ENCODE measurements around the gene NOL7.
A peak's percentile ranks its signal among the peaks of the same experiment; 100 is the strongest.

NOL7 gene

DNA sequence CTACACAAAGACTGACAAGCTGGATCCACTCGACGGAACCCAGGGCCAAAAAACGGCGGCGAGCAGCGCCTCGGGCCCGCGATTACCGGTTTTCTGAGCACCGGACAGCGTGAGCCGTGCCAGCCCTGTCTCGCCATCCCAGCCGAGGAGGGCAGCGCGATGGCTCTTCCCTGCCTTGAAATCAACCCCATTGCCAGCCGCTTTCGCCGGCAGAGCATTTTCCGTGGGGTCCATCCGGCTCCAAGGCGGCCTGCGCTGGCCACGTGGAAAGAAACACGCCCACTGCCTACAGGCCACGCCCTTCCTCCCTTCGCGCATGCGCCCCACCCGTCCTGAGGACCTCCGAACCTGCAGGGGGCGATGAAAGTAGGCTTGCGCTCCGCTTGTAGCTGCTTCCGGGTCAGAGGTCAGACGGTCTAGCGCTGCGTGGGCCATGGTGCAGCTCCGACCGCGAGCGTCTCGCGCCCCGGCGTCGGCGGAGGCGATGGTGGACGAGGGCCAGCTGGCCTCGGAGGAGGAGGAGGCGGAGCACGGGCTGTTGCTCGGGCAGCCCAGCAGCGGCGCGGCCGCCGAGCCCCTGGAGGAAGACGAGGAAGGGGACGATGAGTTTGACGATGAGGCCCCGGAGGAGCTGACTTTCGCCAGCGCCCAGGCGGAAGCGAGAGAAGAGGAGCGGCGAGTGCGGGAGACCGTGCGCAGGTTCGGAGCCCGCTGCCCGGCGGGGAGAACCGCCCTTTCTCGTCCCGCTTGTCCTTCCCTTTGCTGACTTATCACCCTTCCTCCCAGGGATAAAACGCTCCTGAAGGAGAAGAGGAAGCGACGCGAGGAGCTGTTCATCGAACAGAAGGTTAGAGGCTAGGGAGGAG lies at the start of gene NOL7:
NOL7 (plus strand) TSS at position 410 of the 866 bp plus-strand sequence; CDS start at position 434, 24 bp downstream.
- peak; percentile 95 for DNase-seq

DNA sequence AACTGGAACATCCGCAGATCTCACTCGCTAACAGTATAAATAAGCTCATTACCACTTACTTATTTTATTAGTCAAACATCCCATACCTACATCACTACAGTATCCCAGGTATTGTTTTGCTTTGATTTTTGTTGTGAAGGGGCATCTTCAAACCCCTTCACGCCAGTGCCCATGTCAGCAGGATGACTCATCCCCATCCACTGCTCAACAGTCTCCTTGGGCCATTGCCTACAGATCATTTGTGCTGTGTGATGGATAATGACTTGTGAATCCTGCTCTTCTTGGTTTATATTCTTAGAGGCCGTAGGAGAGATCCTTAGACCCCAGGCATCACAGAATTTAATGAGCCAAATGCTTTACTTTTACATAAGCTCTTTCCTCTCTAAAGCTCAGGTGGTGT lies 49.2 kb upstream of the NOL7 start:
- DNase-seq: no peak

DNA sequence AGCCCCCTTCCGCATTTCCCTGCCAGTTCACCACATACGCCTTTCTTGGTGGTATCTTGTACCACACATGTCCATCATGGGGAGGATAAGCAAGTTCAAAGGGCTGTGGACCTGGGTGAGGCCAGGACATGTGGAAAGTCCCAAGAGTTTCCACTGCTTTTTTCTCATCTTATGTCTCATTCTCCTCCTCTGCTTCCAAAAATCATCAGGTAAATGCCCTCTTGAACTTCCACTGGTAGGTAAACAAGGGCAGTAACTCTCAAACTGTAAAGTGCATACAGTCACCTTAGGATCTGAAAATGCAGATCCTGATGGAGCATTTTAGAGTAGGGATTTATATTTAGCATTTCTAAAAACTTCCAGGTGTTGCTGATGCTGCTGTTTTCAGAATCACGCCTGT lies 48.6 kb upstream of the NOL7 start:
- no peak for DNase-seq

DNA sequence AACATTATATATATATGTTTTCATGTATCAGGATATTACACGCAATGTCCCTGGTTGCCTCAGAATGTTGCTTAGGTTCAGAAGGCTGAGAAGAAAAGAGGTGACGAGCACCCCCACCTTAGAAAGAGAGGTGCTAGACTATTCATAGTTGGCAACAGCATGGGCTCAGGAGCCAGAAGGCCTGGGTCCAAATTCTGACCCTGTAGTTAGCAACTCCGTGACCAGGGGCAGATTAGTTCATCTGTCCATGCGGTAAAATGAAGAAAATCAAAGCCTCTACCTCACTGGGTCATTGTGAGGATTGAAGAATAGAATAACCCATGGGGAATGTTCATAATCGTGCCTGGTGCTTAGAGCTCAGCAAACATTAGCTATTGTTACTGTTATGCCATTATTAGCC lies 46.2 kb upstream of the NOL7 start:
- no peak for DNase-seq

DNA sequence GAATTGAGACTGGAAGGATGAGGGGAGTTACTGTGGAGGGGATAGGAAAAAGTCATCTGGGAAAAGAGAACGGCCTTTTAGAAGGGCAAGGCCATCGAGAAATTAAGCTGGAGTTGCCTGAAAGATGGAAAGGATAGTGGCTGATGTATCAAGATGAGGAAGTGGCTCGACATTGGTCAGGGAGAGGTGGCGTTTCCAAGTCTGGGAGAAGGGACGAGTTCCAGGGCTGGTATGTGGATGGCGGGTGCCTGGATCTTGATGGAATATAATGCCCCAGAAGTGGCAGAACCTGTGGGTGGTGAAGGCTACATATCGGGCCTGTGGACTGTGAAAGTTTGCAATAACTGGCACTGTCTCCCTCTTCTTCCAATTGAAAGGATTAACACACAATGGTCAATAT lies 42.9 kb upstream of the NOL7 start:
- no peak for DNase-seq

DNA sequence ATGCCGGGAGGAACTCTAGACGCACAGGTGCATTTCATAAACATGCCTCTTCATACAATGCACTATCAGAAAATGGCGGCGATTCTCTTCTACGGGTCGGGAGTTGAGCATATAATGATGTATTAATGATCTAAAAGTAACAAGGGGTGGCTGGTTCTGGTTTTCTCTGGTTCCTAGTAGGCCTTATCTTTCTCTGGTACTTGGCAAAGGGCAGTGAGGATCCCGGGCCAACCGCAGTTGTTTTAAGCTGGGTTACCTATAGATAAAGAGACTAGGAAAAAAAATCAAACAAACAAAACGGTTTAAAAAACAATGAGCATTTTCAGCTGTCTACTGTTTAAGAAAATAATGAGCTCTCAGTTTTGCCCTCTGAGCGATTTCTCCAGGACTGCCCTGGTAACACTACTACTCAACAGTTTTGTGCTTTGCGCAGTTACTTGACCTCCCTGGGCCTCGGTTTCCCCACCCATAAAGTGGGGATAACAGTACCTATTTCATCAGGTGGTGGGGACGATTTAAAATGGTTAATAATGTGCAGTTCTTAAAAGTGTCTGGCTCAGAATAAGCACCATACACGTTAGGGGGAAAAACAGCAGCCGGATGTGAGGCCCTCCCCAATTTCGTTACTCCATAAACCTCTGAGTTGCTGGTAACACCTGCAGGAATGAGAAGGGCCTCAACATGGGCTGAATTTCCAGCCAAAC lies 42.0 kb upstream of the NOL7 start:
- no peak for DNase-seq

DNA sequence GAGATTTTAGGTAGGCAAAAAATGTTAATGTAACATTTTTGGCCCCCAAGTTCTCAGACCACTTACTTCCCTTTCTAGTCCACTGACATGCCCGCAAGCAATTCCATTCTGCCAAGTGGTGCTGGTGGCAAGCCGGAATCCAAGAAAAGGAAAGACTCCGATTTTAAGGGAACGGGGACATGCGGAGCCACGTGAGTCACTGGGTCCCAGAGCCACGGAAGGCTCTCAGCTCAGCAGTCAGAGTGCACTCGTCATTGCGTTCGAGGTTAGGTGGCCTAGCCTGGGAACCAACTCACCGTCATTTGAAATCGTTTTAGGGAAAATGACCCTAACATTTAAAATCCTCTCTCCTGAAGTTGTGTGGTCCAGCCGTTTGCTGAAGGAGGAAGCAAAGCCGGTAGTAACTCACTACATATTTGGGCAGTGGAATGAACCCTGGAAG lies 41.4 kb upstream of the NOL7 start:
- no peak for DNase-seq

DNA sequence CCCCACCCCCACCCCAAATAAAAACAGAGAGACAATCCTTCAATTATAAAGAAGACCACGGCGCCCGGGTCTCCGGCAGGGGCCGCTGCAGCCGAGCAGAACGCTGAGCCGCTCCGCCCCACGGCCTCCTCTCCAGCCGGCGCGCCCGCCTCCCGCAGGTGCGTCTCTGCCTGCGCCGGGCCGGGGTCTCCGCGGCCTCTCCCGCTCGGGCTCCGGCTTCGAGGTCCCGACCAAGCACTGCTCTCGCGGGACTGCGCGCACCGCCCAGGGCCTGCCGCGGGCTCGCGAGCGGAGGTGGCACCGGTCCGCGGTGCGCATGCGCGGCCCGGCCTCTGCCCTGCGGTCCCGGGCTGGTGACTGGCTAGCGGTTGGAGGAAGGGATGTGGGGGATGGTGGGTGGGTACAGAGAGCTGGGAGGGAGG lies 41.0 kb upstream of the NOL7 start:
- DNase-seq: peak; percentile 94

DNA sequence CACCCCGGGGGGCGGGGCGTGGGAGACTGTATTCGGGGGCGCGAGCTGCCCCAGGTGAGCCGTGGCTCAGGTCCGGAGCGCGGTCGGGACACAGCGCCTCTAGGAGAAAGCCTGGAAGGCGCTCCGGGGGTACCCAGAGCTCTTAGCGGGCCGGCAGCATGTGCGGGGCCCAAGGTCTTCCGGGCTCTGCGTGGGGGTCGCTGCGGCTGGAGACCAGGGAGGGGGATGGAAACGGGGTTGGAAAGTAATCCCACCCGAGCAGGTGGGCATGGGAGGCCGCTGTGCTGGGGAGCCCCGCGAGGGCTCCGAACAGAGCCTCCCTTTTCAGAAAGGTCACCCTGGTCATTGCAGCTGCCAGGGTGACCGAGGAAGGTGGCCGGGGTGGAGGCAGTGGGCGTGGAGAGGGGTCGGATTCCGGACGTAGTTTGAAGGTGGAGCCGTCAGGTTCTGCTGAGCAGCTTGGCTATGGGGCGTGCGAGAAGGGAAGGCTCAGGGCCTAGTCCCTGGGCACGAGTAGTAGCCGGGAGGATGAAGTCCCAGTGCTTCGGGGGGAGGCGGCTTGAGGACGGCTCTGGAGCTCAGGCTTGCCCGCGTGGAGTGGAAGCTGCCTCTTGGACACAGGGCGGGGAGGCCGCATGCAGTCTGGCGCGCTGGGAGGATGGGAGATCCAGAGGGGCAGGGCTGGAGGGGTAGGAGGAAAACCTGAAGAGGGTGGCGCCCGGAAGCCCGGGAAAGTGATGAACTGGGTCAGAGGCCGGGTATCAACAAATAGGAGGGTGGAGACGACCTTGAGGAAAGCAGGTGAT lies 40.4 kb upstream of the NOL7 start, which contains the start of gene SIRT5:
SIRT5 (plus strand) TSS at position 31 of the 806 bp plus-strand sequence. CDS start 9,510 bp downstream, outside the sequence.
- DNase-seq: peak; percentile 95

DNA sequence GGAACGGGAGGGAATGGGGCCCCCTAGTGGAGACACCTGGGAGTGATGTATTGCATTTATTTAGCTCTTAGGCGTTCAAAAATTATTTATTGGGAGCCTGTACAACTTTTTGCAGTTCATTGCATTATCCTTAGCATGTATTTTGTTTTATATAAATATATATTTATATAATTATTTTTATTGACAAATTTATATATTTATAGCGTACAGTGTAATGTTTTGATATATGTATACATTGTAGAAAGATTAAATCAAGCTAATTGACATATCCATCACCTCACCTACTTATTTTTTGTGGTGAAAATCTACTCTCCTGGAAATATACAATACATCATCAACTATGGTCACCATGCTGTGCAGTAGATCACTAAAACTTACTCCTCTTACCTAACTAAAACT lies 39.8 kb upstream of the NOL7 start:
- DNase-seq: no peak

DNA sequence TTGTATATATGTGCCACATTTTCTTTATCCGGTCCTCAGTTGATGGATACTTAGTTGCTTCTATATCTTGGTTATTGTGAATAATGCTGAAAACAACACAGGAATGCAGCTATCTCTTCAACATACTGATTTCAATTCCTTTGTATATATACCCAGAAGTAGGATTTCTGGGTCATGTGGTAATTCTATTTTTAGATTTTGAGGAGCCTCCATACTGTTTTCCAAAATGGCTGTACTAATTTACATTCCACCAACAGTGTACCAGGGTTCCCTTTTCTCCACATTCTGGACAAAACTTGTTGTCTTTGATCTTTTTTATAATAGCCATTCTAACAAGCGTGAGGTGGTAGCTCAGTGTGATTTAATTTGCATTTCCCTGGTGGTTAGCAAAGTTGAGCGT lies 39.1 kb upstream of the NOL7 start:
- DNase-seq: no peak

DNA sequence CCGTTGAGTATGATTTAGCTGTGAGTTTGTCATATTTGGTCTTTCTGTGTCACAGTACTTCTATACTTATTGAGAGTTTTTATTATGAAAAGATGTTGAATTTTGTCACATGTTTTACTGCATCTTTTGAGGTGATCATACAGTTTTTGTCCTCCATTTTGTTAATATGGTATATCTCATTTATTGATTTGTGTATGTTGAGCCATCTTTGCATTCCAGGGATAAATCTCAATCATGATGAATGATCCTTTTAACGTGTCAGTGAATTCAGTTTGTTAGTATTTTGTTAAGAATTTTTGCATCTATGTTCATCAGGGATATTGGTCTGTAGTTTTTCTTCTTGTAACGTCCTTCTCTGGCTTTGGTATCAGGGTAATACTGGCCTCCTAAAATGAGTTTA lies 37.2 kb upstream of the NOL7 start:
- DNase-seq: no peak

DNA sequence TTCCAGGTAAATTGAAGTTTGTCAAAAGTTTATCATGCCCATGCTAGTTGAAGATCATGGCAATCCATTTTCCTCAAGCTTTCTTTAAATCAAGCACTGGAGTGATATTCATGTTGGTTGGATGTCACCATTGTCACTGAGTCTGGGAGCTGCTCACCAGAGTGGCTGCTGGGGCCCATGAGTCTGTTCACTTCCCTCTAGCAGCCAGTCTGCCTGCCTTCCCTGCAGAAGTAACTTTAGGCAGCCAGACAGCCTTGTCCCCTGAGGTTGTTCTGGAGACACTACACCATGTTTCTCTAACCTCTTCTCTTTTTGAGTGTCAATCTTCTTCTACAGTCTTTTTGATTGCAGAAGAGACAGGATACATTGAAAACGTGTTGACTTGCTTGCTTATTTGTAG lies 35.2 kb upstream of the NOL7 start:
- DNase-seq: no peak

DNA sequence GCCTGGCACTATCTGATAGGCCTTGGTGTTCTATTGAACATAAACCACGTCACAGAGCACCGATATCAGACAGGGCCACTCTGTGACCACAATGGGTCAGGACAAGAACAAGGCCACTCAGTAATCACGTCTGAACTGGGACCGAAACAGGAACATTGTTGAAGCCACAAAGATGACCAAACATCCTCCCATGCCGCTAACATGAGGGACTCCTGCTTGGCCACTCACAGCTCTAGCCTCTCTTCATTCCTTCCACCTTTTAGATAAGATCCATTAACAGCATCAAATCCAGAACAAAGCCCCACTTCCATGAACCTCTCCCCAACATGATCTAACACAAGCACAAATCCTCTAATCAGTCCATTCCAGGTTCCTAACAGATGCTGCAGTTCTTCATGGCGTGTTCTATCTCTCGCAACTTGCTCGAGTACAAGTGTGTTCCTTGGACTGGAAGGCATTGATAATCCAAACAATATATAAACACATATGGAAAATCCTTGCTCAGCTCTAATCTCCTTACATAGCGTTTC lies 33.4 kb upstream of the NOL7 start:
- DNase-seq: no peak

DNA sequence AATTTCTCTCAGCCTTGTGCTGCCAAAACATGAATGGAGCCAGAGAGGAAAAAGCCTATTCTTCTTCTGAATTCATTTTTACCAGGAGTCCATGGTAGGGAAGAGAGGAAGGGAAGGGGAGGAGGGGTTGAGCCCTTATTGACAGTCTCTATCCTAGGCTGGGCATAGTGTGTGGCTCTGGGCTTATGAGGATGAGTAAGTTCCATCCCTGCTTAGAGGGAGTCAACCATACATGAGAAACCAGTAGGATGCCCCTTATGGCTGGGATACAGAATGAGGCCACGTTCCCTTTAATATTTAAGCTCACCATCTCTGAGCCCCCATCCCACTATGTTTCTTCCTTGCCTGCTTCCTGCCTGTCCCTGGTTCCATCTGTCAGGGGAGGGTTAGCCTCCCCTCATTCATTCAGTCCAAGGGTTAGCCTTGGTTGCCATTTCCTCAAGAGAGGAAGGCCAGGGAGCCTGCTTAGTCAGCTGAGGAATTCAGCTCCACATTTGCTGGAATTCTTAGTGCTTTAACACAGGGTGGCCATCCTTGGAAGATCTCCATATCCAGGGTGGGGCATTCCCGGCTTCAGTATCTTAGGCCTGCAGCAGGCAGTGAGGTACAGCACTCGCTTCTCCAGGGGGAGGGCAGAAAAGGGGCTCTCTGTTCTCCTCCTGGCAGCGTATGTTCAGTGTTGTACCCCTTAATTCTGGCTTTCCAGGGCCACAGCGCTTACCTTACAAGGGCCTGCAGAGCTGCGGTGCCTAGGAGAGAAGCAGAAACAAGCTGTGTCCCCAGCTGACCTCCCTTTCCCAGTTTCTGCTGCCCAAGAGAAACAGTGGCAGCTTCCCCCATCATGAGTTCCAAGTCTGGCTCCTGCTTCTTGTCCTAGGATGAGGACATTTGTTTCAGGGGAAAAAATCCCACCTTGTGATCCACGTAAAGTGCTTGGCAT lies 28.3 kb upstream of the NOL7 start:
- DNase-seq: no peak

DNA sequence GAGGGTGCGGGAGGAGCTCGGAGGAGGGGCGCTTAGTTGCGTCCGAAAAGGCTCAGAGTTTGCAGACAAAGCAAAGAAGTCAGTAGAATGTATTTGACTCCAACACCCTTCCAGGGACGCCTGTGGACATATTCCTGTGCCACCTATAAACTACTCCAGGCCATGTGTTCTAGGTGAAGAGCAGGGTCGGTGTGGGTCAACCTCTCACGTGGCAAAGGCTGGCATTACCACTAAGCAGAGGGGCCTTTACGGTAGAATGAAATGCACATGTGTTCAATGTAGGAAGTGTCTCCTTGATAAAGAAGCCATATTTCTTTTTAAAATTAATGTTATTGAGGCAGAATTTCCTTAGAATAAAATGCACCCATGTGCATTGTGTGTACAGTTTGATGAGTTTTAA lies 25.3 kb upstream of the NOL7 start:
- DNase-seq: no peak

DNA sequence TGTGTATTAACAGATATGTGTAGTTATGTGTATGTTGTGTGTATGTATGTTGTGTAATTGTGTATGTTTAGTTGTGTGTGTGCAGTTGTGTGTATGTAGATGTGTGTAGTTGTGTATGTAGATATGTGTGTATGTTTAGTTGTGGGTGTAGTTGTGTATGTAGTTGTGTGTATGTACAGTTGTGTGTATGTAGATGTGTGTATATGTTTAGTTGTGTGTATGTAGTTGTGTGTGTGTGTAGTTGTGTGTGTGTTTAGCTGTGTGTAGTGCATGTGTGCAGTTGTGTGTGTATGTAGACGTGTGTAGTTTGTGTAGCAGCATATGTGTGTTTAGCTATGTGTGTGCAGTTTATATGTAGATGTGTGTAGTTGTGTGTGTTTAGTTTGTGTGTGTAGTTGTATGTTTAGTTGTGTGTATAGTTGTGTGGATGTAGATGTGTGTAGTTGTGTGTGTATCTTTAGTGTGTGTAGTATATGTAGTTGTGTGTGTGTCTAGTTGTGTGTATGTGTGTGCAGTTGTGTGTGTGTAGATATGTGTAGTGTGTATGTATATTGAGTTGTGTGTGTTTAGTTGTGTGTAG lies 24.5 kb upstream of the NOL7 start:
- no peak for DNase-seq

DNA sequence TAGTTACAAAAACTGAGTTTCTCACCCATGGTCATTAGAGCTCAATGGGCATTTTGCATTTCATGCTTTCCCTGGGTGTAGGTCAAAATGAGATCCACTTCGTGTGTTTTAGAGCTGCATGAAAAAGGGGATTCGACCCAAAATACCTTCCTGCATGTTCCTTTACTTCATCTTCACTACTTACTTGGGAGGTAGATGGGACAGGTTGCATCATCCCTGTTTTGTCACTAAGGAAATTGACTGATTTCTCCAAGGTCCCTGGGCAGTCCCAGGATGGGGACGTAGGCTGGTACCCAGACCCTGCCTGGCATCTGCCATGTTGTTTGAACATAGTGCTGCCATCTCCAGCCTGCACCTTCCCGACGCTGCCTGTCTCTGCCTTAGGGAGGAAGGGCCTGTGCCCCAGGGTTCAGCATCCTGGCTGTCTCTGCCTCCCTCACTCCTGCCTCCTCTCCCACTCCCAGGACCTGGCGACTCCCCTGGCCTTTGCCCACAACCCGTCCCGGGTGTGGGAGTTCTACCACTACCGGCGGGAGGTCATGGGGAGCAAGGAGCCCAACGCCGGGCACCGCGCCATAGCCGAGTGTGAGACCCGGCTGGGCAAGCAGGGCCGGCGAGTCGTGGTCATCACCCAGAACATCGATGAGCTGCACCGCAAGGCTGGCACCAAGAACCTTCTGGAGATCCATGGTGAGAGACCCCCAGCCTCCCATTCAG lies 23.8 kb upstream of the NOL7 start:
- no peak for DNase-seq

DNA sequence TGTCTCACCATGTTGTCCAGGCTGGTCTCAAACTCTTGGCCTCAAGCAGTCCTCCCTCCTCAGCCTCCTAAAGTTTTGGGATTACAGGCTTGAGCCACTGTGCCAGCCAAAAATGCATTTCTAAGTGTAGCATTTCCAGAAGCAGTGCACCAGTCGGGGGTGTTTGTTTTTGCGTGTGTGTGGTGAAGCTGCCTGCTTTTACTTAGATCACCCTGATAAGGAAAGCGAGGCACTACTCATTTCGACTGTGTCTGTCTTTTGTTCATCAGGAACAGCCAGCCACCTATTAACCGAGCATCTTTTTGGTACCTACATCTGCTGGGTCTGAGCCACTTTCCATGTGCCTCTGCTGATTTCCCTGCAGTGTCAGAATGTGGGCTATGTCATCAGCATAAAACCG lies 22.0 kb upstream of the NOL7 start:
- DNase-seq: no peak

DNA sequence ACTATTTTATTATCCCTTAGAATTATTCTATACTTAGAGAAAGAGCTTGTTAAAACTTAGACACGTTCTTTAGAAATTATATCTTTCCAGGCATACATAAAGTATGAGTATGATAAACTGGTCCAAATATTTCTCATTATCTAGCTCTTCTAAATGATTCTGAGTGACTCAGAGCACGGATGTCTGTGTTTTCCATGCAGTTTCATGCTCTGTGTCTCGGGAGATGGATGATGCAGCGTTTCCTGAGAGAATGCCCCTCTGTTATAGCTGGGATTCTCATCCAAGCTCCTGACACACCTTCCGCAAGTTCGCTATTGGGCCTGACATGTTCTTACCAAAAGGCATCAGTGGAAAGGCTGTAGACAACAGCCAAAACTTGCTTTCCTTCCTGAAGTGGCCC lies 21.4 kb upstream of the NOL7 start:
- DNase-seq: no peak

DNA sequence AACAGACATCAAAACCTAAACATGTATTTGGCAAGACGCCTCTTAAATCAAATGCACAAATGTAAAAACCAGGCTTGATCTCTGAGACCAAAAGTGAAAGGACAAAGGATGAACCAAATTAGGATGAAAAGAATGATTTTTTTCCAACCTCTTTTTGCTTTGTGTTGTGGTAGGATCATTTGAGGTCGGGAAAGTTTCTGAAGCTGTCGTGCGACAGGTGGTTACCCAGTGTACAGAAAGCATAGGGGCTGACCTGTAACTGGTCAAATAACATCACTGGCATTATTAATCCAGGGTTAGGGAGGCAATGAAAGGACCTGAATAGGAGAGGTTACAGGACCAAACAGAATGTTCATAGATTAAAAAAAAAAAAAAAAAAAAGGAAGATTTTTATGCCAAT lies 18.1 kb upstream of the NOL7 start:
- no peak for DNase-seq

Measured in NCI-H526 treated with DMSO at 0.1 percent for 48 hours (cell line).